Adrenal gland (tissue), 5 donors: ENCODE results near the gene KCNF1.

Source experiments
- CTCF ChIP-seq, 6 experiments: fragments of 450-650 bp in 4 of 6; fragments of 200-600 bp in 2 of 6; sonication (generic) in 1 of 6; IDR thresholded peaks; 1 replicate in 5 of 6; 2 replicates in 1 of 6; pipeline versions ENCODE4 v1.5.1 to v1.8.0; 2016 to 2021; ENCODE audit warnings: antibody characterized with exemption in 6 of 6, mild to moderate bottlenecking in 2 of 6, moderate library complexity in 1 of 6
- POLR2A ChIP-seq, 2 donors: fragments of 450-650 bp; IDR thresholded peaks; one replicate each; pipeline ENCODE4 v1.6.1; 2017; ENCODE audit warnings: antibody characterized with exemption in 2 of 2, mild to moderate bottlenecking in 2 of 2, moderate library complexity in 1 of 2
- donor health status: DM: no; HTN: no; CAD: no.

- TF ChIP-seq CTCF (IDR thresholded peaks at IDR 0.05) (no peak), POLR2A (IDR thresholded peaks at IDR 0.05) (no peak)
These were observed 6.5 kb upstream of the KCNF1 start for GRCh38 chr2:10905006-10905861.
